ENCODE measurements around the gene TYMS. TPM values are rescaled to one million over a fixed set of nuclear protein-coding genes. Genes with fewer than 3 reads are reported as not detected.

TYMS gene
- total RNA-seq, 3 donors from 2014 or later, result 54.5 to 64.4 (median 58.2) TPM

Other genes with a start within 250 kb of the TYMS start
- under 1 TPM in 2 of 3 donors, not detected in 1; 0.05 to 0.08 TPM for gene COLEC12, start 157.0 kb upstream of the TYMS start, total RNA-seq
- not detected for gene CETN1, start 77.3 kb upstream of the TYMS start, total RNA-seq
- not detected for gene CLUL1, start 60.7 kb upstream of the TYMS start, total RNA-seq
- gene ENOSF1, start 55.0 kb downstream of the TYMS start, total RNA-seq, result 10 to 100 TPM; 42.0 to 46.0 (median 42.1) TPM
- gene YES1, start 154.6 kb downstream of the TYMS start, total RNA-seq, result 10 to 100 TPM in 1 of 3 donors, 1 to 10 TPM in 2; 7.9 to 11.3 (median 8.1) TPM
- not detected for gene ADCYAP1, start 247.2 kb downstream of the TYMS start, total RNA-seq